GM21515 (cell line): ENCODE data around the gene IGSF5.
"Not testable (repeated sequence)": the region's sequence is repeated elsewhere in the genome, so short reads cannot be mapped to it uniquely, and the experiment has no call there.

Experiments
- ATAC-seq: cut with Tn5 transposase; IDR thresholded peaks from one replicate; pipeline ENCODE4 v1.9.1; 2021; ENCODE audit not compliant: unreplicated experiment

The IGSF5 gene

DNA sequence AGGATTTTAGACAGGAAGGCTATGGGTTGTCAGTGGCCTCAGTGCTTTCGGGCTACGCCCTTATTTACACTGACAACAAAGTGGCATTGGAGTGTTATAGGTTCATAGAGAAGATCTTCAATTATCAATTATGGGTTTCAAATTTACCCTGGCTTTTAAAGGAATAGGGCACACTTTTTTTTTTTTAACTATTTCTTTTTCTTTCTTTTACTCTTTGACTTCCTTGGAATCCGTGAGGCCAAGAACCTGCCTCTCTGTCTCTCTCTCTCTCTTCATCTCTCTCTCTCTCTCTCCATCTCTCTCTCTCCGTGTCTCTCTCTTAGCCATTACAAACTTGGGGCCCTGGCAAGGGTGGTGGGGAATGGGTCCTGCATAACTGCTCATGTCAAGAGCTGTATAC, at the start of gene IGSF5:
Gene IGSF5 (plus strand): TSS at position 301 of the 400 bp plus-strand sequence. CDS start 327 bp downstream, outside the sequence.
- not testable (repeated sequence) for ATAC-seq

DNA sequence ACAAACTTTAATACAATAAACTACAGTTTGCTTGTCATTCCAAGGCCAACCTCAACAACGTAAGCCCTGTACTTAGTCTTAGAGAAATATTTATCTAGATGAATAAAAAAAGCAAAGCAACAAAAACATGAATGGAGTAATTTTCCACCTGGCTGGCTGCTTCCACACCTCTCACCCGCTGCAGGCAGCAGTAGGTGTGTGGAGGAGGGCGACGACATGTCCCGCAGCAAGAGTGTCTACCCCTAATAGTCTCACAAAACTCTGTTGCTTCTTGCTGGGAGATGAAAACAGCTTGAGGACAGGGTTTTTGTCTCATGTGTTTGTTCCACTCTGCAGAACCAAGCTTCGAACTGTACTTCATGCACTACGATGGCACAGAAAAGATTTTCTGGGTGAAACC, 48.8 kb upstream of the IGSF5 start:
- ATAC-seq = no peak

DNA sequence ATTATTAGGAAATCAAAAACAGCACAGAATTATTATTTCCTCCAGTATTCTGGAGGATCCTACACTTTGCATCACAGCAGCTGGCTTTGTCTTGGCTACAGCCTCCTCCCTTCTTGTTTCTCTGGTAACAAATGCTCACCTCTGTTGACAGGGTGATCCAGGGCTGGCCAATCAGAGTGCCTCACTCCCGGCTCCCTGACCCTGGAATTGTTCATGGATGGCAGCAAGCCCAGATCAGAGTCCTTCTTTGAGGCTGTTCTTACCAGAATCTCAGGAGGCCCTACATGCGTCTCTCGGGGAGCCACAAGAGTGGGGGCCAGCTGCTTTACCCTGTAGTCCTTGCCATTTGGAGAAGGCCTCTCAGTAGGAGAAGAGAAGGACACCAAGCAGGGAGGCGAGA, 48.4 kb upstream of the IGSF5 start:
- ATAC-seq = no peak

DNA sequence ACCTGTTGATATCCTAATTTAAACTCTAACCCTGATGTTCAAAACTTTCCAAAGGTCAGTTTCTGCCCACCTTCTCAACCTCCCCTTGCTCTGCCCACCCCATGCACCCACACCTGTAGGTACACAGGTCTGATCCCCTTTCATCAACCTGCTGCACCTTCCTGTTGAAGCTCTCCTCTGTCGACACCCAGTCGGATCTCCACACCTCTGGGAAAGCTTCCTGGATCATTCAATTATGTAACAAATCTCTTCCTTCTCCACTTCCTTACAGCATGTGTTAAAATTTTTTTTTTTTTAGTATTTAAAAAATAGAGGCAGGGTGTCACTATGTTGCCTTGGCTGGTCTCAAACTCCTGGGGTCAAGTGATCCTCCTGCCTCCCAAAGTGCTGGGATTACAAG, 44.7 kb upstream of the IGSF5 start:
- no peak for ATAC-seq

DNA sequence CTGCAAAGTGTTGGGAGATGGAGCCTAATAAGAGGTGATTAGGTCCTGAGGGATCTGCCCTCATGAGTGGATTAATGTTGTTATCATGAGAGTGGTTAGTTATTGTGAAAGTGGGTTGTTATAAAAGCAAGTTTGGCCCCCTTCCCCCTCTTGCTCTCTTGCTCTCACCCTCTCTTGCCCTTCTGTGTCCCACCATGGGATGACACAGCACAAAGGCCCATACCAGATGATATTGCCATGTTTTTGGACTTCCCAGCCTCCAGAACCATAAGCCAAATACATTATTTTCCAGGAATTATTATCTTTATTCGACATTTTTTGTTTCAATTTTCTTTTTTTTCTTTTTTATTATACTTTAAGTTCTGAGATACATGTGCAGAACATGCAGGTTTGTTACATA, 41.4 kb upstream of the IGSF5 start:
- no peak for ATAC-seq

DNA sequence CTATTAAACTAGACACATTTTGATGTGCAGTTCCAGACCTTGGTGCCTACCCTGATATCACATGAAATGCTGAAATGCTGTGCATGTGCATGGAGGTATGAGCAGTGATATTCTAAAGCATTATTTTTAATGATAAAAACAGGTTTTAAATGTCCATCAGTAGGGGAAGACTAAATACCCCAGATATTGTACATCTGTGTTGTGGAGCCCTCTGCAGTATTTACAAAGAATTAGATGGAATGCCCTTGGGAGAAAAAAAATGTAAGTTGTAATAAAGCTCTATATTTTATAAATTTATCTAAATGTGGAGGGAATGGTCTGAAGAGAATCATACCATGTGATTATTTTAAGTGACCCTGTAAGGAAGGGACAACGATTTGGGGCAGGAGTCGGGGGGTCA, 39.1 kb upstream of the IGSF5 start:
- no peak for ATAC-seq

DNA sequence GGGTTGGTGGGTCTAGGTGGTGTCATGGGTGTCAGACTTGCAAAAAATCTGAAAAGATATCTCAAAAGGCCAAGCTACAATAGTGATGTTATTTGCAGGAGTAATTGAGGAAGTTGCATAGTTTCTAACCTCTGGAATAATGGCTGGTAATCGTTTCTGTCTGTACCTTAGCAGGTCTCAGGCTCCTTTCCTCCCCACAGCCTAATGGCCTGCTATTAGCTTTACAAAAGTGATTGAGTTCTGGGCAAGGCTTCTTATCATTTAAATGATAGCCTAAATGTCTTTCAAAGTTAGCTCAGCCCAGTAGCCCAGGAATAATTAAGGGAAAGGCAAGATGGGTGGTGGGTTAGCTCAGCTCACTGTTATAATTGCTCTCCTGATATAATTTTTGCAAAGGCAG, 37.7 kb upstream of the IGSF5 start:
- no peak for ATAC-seq

DNA sequence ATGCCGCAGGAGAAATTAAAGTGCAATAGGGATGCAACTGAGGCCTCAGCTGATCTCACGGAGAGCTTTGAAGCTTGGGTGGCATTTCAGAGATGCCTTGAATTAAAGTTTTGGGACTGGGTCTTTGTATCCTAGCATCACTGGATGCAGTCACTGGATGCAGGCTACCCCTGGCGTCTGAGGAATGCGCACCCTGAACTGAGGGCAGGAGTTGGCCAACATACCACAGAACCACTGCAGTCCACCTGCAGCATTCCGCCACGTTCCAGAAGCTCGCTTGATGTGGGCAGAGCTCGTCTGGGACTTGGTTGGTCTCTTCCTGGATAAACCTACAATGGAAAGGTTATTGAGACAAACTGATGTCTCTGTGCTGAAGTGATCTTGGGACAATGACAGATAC, 34.1 kb upstream of the IGSF5 start:
- ATAC-seq = no peak

DNA sequence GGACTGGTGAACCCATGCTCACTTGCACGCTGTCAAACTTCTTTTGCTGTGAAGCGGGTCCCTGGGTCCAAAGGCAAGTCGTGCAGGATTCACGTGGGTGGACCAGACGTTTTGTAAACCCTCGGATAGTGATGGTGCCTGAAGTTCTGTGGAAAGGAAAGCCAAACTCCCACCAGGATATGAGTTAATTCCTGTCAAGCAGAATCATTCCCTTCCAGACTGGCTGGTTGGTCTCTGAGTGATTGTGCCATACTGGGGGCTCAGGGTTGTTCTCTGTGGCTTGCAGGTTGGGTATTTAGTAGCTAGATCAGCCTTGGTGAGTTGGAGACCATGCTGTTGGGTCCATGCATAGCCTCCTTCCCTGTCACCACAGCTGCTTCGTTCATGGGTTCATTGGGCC, 32.7 kb upstream of the IGSF5 start:
- no peak for ATAC-seq

DNA sequence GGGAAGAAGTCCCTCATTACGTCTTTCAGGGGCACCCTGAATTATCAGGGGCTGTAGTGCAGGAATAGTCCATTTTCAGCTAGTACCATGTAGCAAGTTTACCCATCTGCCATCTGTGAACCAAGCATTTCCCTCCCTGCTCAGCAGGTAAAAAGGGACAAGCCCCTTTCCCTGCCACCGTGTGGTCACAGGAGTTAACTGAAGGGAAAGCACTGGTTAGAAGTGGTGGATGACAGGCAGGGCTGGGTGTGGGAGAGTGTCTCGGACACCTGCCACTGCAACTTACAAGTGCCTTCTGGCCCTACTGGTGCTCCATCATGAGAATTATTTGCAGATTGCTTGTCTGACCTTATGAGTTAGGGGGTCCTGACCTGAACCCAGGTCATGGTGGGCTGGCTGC, 32.0 kb upstream of the IGSF5 start:
- ATAC-seq = no peak

DNA sequence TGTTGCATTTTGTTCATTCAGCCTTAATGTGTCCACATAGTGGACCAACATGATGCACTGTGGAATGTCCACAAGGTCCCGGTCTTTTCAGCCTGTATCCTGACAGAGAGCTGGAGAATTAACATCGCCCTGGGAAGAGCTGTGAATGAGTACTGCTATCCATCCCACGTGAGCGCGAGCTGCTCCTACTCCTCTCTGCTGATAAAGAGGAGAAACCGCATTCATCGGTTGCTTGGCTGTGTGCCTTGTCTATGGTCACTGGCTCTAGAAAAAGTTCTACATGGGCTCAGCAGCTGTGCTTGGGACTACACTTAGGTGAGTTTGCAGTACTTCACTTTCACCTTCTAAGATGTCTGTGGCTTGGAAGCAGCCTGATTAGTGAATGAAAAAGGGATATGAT, 31.1 kb upstream of the IGSF5 start:
- no peak for ATAC-seq

DNA sequence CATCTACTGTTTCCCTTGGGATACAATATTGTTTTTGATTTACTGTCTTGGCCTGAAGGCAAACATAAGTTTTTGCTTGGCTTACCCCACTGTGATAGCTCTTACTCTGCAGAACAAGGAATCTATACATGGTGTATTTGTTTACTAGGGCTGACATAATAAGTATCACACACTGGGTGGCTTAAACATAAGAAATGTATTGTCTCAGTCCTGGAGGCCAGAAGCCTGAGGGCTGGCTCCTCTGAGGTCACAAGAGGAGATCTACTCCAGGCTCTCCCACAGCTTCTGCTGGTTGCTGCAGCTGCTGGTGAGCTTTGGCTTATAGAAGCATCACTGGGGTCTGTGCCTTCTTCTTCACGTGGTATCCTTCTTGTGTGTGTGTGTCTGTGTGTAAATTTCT, 30.7 kb upstream of the IGSF5 start:
- no peak for ATAC-seq

DNA sequence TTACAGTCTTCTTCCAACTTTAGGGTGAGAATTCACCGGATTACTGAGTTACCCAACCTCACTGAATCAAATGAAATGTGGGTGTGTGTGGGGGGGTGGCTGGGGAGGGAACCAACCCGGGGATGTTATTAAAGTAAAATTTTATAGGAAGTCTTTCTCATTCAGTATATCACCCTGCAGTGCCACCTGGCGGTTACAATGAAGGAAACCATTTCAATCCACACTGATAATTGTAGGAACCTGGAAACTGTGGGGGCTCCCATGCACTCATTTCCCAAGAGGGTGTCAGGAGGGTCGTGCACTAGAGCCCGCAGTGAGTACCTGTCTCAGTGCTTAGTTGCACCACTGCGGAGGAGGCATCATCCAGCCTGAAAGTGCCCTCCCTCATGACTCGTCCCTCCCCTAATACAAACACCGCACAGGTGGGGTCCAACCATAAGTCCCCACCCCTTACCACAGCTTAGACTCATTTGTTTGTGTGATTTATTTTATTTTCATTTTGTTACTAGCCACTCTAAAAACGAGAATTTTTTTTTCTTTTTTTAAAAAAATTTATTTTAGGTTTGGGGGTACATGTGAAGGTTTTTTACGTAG, 29.1 kb upstream of the IGSF5 start:
- no peak for ATAC-seq

DNA sequence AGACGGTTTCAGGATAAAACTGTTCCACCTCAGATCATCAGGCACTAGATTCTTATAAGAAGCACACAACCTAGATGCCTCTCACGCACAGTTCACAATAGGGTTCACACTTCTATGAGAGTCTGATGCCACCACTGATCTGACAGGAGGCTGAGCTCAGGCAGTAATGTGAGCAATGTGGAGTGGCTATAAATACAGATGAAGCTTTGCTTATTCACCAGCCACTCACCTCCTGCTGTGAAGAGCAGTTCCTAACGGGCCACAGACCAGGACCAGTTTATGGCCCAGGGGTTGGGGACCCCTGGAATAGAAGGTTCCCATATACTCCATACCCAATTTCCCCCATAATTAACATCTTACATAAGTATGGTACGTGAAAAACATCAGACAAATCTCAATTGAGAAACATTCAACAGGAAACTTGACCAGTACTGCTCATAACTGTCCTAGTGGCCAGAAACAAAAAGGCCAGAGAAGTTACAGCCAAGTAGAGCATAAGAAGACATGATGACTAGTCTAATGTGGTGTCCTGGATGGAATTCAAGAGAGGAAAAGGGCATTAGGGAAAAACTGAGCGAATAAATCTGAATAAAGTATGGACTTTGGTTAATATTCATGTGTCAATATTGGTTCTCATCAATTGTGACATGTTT, 24.7 kb upstream of the IGSF5 start:
- ATAC-seq = no peak

DNA sequence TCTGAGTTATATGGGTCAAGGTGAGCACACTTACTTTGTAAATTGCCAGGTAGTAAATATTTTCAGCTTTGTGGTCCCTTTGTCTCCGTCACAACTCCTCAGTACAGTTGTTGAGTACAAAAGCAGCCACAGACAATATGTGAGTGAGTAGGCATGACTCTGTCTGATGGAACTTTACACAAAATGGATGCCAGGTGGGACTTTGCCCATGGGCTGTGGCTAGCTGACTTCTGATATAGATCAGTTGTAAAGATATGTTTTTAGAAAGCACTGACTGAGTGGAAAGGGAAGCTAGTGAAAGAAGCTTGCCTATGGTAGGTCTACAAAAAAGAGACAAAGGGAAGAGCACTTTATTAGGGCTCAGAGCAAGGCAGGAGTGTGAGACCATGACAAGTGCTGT, 23.1 kb upstream of the IGSF5 start:
- no peak for ATAC-seq

DNA sequence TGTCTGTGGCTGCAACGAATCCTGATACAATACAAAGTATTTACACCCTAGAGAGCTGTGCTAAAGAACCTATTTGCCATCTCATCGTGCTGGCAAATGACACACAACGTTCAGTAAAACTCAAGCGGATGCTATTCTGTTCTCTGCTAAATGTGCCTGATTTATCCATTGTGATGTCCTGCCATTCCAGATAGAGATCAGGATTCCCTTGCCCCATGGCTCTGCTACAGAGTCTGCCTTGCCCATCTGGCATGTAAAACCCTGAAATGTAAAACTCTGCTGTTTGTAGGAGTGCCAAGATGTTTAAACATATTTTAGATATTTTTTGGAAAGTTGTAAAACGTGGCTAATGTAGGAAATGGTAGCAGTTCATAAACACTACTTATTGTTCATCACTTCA, 20.0 kb upstream of the IGSF5 start:
- no peak for ATAC-seq

DNA sequence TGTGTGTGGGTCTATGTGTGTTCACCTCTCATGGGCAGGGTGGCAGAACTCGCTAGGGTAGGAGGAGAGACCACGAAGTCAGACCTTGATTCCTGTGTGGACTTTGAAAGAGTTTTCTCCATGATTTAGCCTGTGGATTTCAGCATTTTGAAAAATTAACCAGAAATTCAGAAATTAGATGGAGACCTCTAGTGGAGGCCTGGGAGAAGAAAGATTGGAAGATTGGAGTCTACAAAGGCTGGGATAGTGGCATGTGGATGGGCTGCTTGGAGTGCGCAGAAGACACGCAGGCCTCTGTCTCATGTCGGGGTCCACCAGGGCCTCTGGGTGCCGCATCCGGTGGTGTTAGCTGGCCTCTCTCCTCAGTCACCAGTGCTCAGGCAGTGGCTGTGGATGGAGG, 18.9 kb upstream of the IGSF5 start:
- ATAC-seq = no peak

DNA sequence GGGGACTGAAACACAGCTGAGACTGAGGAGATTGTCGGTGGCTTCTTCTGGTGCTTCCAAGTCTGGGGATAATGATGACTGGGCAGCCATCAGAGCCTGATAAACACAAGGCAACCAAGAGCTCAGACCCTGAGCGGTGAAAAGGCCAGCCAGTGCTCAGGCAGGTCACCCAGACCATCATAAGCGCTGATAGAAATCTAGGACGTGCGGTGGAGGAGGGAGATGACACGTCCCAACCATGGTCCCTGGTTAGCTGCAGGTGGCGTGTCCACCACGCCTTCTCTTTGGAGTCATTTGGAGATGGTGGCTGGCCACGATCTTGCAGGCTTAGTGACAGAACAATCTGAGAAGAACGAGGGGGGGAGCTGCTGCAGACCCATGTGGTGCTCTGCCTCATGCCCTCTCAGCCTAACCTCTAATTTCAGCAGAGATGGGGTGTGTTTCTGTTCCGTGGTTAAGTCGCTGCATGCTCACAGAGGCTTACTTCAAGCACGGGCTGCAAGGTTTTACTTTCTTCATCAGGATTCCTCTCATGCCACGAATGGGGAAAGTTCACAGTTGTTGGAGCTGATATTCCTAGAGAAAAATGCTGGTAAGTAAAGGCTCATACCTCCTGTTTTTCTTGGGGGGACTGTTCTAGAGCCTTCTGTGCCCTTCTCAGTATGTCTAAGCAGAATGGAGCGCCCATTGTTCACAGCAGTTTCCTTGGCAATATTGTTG, 17.4 kb upstream of the IGSF5 start:
- ATAC-seq = no peak

DNA sequence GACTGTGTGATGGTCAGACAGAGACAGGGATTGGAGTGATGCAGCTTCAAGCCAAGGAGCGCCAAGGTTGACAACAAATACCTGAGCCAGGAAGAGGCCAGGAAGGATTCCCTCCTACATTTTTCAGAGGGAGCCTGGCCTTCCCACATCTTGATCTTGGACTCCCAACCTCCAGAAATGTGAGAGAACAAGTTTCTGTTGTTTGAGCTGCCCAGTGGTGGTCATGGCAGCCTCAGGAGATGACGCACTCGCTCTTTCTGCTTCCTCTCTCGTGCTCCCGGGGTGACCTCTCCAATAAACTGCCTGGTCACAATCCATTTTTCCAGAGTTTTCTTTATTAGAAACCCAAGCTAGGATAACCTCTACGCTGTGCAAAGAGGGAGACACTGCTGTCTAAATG, 16.6 kb upstream of the IGSF5 start:
- no peak for ATAC-seq

DNA sequence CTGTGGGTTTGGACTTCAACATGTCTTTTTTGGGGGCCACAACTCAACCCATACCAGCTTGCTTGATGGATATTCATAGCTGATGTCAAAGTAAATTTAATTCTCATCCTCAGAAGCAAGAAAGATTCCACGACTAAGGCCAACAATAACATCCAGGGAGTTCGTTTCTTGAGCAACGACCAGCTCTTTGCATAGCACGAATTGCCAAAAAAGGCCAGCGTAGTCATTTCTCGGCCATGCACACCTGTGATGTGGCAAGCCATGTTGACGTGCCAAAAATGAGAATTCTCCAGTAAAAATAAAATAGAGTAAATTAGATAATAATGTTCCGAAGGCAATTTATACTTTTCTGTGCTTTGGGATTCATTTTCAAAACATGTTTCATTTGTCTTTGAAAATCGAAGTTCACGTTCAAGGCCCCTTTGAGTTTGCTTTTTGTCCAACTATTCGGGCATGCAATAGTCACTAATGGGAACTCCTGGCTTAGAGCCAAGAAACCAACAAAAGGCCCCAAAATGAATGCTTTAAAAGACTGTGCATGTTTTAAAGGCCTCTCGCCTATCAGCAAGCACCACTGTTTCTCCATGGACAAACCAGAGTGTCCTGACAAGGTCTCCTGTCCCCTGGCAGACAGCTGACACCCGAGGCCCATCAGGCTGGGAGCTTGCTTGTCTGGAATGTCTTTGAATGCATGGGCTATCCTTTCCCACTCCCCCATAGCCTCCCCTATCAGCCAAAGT, 14.4 kb upstream of the IGSF5 start:
- ATAC-seq = no peak

DNA sequence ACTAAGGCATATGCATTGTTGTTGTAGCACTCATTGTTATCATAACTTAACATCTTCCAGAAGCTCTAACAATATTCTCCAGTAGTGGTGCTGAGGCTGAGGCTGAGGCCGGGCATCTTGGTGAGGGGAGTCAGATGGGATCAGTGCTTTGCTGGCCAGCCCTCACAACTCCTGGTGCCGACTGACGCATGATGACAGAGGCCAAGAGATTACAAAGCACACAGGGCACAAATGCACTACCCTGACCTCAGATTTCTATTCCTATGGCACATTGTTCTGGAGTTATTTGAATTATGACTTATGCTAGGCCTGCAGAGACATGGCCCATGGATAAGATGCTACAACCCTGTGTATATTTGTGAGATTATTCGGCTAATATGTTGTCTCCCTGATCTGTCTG, 8.3 kb upstream of the IGSF5 start:
- ATAC-seq = no peak
